GM20000 (cell line): ENCODE measurements around the gene SLFN12.
"Not testable (repeated sequence)": the region's sequence is repeated elsewhere in the genome, so short reads cannot be mapped to it uniquely, and the experiment has no call there.

Experiments used
- DNase-seq: peaks from one replicate; pipeline ENCODE4 v3.0.0; 2012; ENCODE audit warnings: low spot score
- CTCF ChIP-seq: IDR thresholded peaks from 2 replicates; pipeline ENCODE4 v1.5.1; 2012; ENCODE audit warnings: mild to moderate bottlenecking, control low read depth; ENCODE audit errors: extremely low read depth, missing control alignments

SLFN12 gene

GRCh38 chr17:35432176-35433074 lies at the start of gene SLFN12:
Gene SLFN12 (minus strand): TSS chr17:35432500. CDS start chr17:35423028, 9,472 bp downstream.
- TF ChIP-seq CTCF: no peak
- DNase-seq: peak; percentile 79

- TF ChIP-seq CTCF: no peak
Measured at GRCh38 chr17:35479271-35479670, 47.0 kb upstream of the SLFN12 start.

GRCh38 chr17:35477248-35477647 lies 44.9 kb upstream of the SLFN12 start:
- TF ChIP-seq CTCF: no peak
- DNase-seq: no peak

More at GRCh38 chr17:35479271-35479670, 47.0 kb upstream of the SLFN12 start:
- DNase-seq: no peak

- DNase-seq: no peak
- no peak for TF ChIP-seq CTCF
Measured at GRCh38 chr17:35476283-35476820, 44.1 kb upstream of the SLFN12 start.

- no peak for DNase-seq
- TF ChIP-seq CTCF: no peak
Measured at GRCh38 chr17:35468475-35468874, 36.2 kb upstream of the SLFN12 start.

GRCh38 chr17:35467824-35468223 lies 35.5 kb upstream of the SLFN12 start:
- TF ChIP-seq CTCF: no peak
- no peak for DNase-seq

- TF ChIP-seq CTCF: no peak
- DNase-seq: peak; percentile 84
Measured at GRCh38 chr17:35460354-35460851, 28.1 kb upstream of the SLFN12 start.

GRCh38 chr17:35454035-35454434 lies 21.7 kb upstream of the SLFN12 start:
- not testable (repeated sequence) for DNase-seq
